ENCODE results near the gene CAPN5. TPM values are rescaled to one million over a fixed set of nuclear protein-coding genes. Genes with fewer than 3 reads are reported as not detected.

CAPN5 gene
- total RNA-seq, 2 experiments from 2014 or later, result 0.20 to 0.28 TPM

DNA sequence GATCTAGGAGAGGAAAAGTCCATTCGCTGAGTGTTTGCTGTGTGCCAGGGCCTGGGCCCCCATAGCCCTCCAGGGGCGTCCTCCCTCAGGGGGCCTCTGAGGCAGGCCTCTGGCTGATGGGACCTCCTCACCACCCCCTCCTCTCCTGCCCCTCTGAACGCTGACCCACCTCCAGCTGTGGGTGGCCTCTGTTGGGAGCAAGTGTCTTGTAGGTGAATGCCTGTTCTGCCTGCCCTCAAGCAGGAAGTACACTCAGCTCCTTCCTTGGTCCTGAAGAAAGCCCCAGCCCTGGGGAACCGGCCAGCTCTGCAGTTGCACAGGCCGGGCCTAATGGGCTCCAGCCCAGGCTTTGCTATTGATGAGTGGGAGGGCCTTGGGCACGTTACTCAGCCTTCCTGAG lies 64.8 kb downstream of the CAPN5 start:
- H3K36me3 Mint-ChIP-seq, result peaks cover 4% of the 10 kb centered on the region
- no peak for ATAC-seq
- no peak overlapping the region for H3K27ac Mint-ChIP-seq
- no peak for DNase-seq
- CTCF ChIA-PET, result interaction anchor here (0.5 to 1.8 kb wide), 3 partner anchors 24 to 183 kb away, joined by 3 to 7 read pairs (median 3); no protein-coding TSS in a partner anchor
- no peaks in the 10 kb centered on the region for H3K9me3 Mint-ChIP-seq (ENCODE audit: low read depth)
- H3K4me3 Mint-ChIP-seq, result no peak overlapping the region
- H3K4me1 Mint-ChIP-seq, result peaks cover 19% of the 10 kb centered on the region
- peaks cover 24% of the 10 kb centered on the region for H3K27me3 Mint-ChIP-seq

DNA sequence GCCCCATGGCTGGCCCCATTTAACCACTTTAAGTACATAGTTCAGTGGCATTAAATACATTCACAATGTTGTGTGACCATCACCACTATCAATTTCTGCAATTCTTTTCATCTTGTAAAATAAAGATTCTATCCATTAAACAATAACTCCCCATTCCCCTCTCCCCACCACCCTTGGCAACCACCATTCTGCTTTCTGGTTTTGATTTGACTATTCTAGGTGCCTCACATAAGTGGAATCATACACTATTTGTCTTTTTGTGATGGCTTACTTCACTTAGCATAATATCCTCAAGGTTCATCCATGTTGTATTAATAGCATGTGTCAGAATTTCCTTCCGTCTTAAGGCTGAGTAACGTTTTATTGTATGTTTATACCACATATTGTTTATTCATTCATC lies 68.3 kb downstream of the CAPN5 start:
- ATAC-seq, result no peak
- CTCF ChIA-PET, result no interaction called here

DNA sequence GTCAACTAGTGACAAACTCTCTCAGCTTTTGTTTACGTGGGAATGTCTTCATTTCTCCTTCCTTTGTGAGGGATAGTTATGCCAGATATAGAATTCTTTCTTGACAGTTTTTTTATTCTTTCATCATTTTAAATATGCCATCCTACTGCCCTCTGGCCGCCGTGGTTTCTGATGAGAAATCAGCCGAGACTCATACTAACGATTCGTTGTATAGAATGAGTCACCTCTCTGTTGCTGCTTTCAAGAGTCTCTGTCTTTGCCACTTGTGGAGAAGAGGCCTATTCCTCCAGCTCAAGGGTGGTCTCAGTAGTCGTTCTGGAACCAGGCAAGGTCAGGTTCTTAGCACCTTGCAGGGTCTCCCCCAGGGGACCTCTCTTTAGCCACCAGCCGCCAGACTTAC lies 69.3 kb downstream of the CAPN5 start:
- H3K4me3 Mint-ChIP-seq, result no peak overlapping the region
- no peak overlapping the region for H3K27ac Mint-ChIP-seq
- peaks cover 24% of the 10 kb centered on the region for H3K4me1 Mint-ChIP-seq
- peak; percentile 64 for ATAC-seq
- CTCF ChIA-PET, result interaction anchor here (1.2 to 2.7 kb wide), 4 partner anchors 9 to 88 kb away, joined by 3 to 18 read pairs (median 6); partner anchors contain the start of gene MYO7A
- H3K27me3 Mint-ChIP-seq, result peaks cover 40% of the 10 kb centered on the region
- no peak for DNase-seq
- no peaks in the 10 kb centered on the region for H3K9me3 Mint-ChIP-seq (ENCODE audit: low read depth)
- peaks cover 4% of the 10 kb centered on the region for H3K36me3 Mint-ChIP-seq

More for the DNA sequence above, 68.3 kb downstream of the CAPN5 start:
- H3K36me3 Mint-ChIP-seq, result peaks cover 4% of the 10 kb centered on the region
- peaks cover 24% of the 10 kb centered on the region for H3K4me1 Mint-ChIP-seq
- H3K4me3 Mint-ChIP-seq, result no peak overlapping the region
- H3K27me3 Mint-ChIP-seq, result peaks cover 39% of the 10 kb centered on the region
- no peak for DNase-seq
- H3K27ac Mint-ChIP-seq, result no peak overlapping the region
- no peaks in the 10 kb centered on the region for H3K9me3 Mint-ChIP-seq (ENCODE audit: low read depth)

DNA sequence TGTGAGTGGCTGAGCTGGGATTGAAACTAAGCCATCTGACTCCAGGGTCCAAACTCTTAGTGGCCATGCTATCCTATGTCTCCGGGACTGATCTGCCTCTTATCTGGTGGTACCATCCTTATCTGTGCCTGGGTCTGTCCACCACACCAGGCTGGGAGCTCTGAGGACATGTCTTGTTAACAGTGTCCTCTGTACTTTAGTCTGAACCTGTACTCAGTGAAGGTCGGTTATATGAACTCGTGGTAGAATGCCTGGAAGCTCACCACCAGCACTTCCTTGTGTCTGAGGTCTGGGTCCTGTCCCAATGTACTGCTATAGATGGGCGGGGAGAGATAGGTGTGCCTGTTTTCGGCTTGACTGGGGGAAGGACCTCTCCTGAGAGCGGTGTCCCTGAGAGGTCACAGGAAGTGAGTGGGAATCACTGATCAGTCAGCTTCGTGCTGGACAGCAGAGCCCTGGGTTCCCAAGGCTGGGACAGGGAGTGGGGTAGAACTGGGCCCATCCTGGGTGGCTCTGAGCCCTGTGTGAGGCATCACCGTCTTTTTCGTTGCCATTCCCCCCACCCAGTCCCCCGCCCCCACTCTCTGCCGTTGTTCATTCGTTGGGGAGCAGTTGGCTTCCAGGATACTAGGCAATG lies 70.1 kb downstream of the CAPN5 start:
- H3K4me3 Mint-ChIP-seq, result no peak overlapping the region
- H3K4me1 Mint-ChIP-seq, result peaks cover 30% of the 10 kb centered on the region
- H3K36me3 Mint-ChIP-seq, result peaks cover 4% of the 10 kb centered on the region
- no peak overlapping the region for H3K27ac Mint-ChIP-seq
- DNase-seq (no peak), ATAC-seq (no peak)
- H3K27me3 Mint-ChIP-seq, result peaks cover 44% of the 10 kb centered on the region
- no peaks in the 10 kb centered on the region for H3K9me3 Mint-ChIP-seq (ENCODE audit: low read depth)
- CTCF ChIA-PET, result interaction anchor here (1.2 to 2.7 kb wide), 4 partner anchors 10 to 89 kb away, joined by 3 to 18 read pairs (median 6); partner anchors contain the start of gene MYO7A

DNA sequence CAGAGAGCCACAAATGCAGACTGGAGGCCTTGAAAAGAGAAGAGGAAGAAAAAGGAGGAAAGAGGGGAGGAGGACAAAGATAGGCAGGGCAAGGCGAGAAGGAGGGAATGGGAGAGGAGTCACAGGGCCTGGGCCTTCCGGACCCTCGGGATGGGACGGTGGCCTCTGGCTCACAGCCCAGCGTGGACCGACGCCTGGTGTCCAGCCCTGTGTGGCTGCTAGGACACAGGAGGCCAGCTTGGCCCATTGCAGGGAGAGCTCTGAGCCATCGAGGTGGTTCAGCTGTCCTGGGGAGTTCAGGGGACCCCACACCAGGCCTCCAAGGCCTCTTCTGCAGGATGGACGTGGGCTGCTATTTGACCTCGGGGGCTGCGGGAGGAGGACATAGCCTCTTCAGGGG lies 70.7 kb downstream of the CAPN5 start:
- peaks cover 46% of the 10 kb centered on the region for H3K27me3 Mint-ChIP-seq
- ATAC-seq, result no peak
- CTCF ChIA-PET, result interaction anchor here (1.2 to 2.7 kb wide), 4 partner anchors 10 to 90 kb away, joined by 3 to 18 read pairs (median 6); partner anchors contain the start of gene MYO7A
- peaks cover 4% of the 10 kb centered on the region for H3K36me3 Mint-ChIP-seq
- no peaks in the 10 kb centered on the region for H3K9me3 Mint-ChIP-seq (ENCODE audit: low read depth)
- H3K4me1 Mint-ChIP-seq, result peaks cover 35% of the 10 kb centered on the region
- no peak for DNase-seq
- H3K27ac Mint-ChIP-seq, result no peak overlapping the region
- H3K4me3 Mint-ChIP-seq, result no peak overlapping the region

DNA sequence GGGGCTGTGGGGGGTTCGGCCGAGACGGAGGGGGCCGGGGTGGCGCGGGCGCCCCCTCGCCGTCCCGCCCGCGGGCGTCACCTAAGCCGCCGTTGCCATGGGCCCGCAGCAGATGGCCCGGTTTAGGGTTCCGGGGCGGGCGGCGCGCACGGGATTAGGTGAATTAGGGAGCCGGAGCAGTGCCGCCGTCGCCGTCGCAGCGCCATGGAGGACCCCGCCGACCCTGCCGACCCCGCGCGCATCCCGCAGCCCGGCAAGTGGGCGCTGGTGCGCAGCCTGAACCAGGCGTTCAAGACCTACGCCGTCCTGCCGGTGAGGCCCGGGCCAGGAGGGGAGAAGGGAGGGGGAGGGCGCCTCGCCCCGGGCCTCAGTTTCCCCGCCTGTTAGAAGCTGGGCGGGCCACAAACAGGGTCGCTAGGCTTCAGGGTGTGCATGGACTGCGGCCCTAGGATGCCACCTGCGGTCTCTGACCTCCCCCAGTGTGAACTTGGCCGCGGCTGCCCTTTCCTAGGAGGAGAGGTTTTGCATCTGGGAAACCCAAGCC lies 71.4 kb downstream of the CAPN5 start:
- no peak for ATAC-seq
- H3K27me3 Mint-ChIP-seq, result peaks cover 48% of the 10 kb centered on the region
- no peak overlapping the region for H3K27ac Mint-ChIP-seq
- no peaks in the 10 kb centered on the region for H3K9me3 Mint-ChIP-seq (ENCODE audit: low read depth)
- peaks cover 43% of the 10 kb centered on the region for H3K4me1 Mint-ChIP-seq
- H3K4me3 Mint-ChIP-seq, result no peak overlapping the region
- CTCF ChIA-PET, result interaction anchor here (2.7 kb wide), 1 partner anchor 11 kb away, joined by 18 read pairs; the partner anchor contains the start of gene MYO7A
- H3K36me3 Mint-ChIP-seq, result peaks cover 4% of the 10 kb centered on the region
- DNase-seq, result no peak

DNA sequence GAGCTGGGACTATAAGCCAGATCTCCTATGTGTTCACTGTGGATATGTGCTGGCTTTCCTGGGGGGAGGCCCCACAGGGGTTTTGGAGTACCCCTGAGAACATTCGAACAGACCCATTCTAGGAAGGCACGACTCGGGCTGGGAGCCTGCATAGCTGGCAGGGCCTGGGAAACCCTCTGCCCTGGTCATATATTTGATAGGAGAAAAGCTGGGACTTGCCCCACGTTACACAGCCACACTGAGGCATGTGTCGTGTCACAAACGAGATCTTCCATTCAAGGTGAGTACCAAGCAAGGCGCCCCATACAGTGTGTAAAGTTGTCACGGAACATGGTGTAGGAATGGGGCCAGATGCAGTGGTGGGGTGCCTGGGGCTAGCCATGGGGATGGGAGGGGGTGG lies 72.4 kb downstream of the CAPN5 start:
- Mint-ChIP-seq H3K36me3 (no peaks in the 10 kb centered on the region), H3K9me3 (ENCODE audit: low read depth) (no peaks in the 10 kb centered on the region), H3K4me3 (no peak overlapping the region), H3K27ac (no peak overlapping the region), H3K4me1 (peaks cover 44% of the 10 kb centered on the region), H3K27me3 (peaks cover 49% of the 10 kb centered on the region)
- CTCF ChIA-PET, result interaction anchor here (4.9 kb wide), 1 partner anchor 11 kb away, joined by 44 read pairs; the partner anchor contains the start of gene MYO7A
- ATAC-seq (no peak), DNase-seq (no peak)

DNA sequence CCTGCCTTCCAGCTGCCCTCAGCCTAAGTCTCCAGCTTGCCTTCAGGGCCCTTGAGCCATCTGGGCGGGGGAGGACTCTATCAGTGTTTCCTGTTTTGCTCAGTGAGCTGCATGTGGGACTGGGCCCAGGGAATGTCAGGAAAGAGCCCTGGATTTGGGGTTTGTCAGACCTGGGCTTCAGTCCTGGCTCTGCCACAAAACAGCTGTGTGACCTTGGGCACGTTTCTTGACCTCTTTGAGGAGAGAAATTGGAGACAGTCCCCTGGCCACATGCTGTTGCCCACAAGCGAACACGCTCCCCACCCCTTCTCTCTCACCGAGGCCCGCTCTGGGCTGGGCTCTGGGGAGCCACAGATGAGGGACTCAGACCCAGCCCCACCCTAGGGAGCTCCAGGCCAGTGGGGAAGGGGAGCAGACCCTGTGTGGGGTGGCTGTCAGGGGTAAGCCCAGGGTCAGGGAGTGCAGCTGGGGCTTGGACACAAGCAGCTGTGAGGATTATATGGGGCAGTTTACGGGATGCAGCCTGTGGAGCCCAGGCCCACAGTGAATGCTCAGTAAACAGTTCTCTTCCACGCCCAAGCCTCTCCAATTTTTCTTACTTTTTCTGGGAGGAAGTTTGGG lies 73.6 kb downstream of the CAPN5 start:
- Mint-ChIP-seq H3K27me3 (peaks cover 56% of the 10 kb centered on the region), H3K27ac (no peak overlapping the region), H3K36me3 (no peaks in the 10 kb centered on the region), H3K4me1 (peaks cover 40% of the 10 kb centered on the region), H3K4me3 (no peak overlapping the region), H3K9me3 (ENCODE audit: low read depth) (no peaks in the 10 kb centered on the region)
- ATAC-seq (no peak), DNase-seq (no peak)
- CTCF ChIA-PET, result interaction anchor here (4.9 kb wide), 1 partner anchor 12 kb away, joined by 44 read pairs; the partner anchor contains the start of gene MYO7A

DNA sequence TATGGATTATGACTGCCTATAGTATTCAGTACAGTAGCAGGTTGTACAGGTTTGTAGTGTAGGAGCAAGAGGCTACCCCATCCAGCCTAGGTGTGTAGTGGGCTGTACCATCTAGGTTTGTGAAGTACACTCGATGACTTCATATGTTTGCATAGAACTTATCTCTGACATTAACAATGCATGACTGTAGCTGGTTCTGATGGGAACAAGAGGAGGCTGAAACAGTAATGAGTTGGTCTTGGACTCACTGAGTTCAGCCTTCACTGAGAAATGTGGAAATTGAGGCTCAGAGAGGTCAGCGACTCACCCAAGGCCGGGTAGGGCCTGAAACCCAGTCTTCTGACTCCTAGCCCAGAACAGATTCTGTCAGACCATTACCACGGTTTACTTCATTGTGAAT lies 74.3 kb downstream of the CAPN5 start:
- Mint-ChIP-seq H3K27me3 (peaks cover 56% of the 10 kb centered on the region), H3K4me3 (no peak overlapping the region), H3K36me3 (no peaks in the 10 kb centered on the region), H3K4me1 (peaks cover 33% of the 10 kb centered on the region), H3K27ac (no peak overlapping the region), H3K9me3 (ENCODE audit: low read depth) (no peaks in the 10 kb centered on the region)
- CTCF ChIA-PET, result interaction anchor here (1.2 to 4.9 kb wide), 2 partner anchors 13 to 48 kb away, joined by 3 to 44 read pairs; partner anchors contain the start of gene MYO7A
- ATAC-seq (no peak), DNase-seq (no peak)

DNA sequence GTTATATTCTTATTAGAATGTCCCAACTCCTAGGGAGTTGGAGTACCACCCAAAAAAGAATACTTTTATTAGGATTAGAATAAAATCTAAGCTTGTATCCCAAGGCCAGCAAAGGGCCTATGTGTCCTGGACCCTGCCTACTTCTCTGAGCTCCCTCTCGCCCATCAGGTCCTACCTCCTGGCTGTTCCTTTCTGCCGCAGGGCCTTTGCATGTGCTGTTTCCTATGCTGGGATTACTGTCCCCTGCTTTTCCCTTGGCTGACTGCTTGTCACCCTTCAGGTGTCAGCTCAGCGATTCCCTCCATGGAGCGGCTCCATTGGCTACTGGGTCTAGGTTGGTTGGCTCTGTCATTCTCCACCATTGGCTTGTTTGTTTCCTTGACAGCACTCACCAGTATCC lies 74.7 kb downstream of the CAPN5 start:
- H3K36me3 Mint-ChIP-seq, result no peaks in the 10 kb centered on the region
- ATAC-seq, result no peak
- no peak overlapping the region for H3K4me3 Mint-ChIP-seq
- H3K27me3 Mint-ChIP-seq, result peaks cover 56% of the 10 kb centered on the region
- DNase-seq, result no peak
- H3K27ac Mint-ChIP-seq, result no peak overlapping the region
- CTCF ChIA-PET, result interaction anchor here (1.2 to 4.9 kb wide), 2 partner anchors 13 to 47 kb away, joined by 3 to 44 read pairs; partner anchors contain the start of gene MYO7A
- no peaks in the 10 kb centered on the region for H3K9me3 Mint-ChIP-seq (ENCODE audit: low read depth)
- H3K4me1 Mint-ChIP-seq, result peaks cover 29% of the 10 kb centered on the region

DNA sequence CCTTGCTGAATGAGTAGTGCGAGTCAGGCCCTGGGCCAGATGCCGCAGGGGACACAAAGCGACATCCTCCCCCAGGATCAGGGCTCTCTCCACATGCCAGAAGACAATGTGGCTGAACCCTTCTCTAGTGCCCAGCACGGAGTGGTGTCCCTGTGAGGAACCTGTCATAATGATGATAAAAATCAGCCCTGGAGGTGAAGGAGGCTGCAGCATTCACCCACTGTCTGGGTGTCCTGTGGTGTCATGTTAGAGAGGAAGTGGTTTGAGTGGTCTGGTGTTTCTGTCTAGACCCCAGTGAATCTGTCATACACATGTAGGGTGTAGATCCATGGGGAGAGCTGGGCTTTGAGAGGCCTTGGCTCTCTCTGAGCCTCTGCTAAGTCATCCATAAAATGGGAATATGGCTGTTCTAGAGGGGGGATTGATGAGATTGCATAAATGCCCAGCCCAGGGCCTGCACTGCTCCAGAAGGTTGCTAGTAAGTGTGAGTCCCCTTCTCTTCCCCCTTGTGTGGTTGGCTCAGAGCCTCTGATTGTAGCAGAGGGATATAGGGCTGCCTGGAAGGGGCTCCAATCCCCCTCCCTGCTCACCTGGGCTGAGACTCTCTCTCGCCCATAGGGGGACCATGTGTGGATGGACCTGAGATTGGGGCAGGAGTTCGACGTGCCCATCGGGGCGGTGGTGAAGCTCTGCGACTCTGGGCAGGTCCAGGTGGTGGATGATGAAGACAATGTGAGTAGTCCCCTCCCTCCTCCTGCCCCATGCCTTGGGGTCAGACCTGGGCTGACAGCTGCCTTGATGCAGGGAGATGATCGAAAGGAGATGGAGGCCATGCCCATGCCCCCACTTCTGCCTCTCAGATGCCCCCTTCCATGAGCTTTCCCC lies 75.6 kb downstream of the CAPN5 start:
- Mint-ChIP-seq H3K9me3 (ENCODE audit: low read depth) (no peaks in the 10 kb centered on the region), H3K36me3 (no peaks in the 10 kb centered on the region), H3K27me3 (peaks cover 58% of the 10 kb centered on the region), H3K27ac (no peak overlapping the region), H3K4me3 (no peak overlapping the region), H3K4me1 (peaks cover 24% of the 10 kb centered on the region)
- ATAC-seq (peak; percentile 83), DNase-seq (peak; percentile 87)
- CTCF ChIA-PET, result interaction anchor here (1.1 to 4.9 kb wide), 5 partner anchors 14 to 51 kb away, joined by 3 to 44 read pairs (median 3); partner anchors contain the start of gene MYO7A

DNA sequence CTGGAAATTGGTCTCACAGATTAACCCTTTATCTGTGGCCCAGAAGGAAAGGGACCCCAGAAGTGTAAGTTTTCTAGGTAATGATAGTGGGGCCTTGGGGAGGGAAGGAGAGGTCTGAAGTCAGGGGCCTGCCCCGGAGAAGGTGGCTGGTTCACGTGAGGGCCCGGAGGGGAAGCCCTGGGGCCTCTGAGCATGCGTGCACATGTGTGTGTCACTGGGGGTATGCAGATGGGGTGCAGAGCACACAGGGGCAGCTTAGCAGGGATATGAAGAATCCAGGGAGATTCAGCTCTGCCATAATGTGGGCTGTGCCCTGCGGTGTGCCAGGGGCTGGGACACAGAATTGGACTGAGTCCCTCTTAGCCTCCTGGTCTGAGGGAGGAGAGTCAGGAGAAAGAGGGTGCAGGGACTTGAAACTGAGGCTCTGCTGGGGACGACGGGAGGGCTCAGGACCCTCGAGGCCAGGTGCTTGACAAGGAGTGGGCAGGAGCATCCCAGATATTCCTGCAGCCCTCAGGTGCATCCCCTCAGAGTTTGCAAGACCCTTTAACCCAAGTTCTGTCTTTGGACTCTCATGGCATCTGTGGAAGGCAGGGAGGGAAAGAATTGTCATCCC lies 76.7 kb downstream of the CAPN5 start:
- H3K4me3 Mint-ChIP-seq, result no peak overlapping the region
- H3K36me3 Mint-ChIP-seq, result no peaks in the 10 kb centered on the region
- no peaks in the 10 kb centered on the region for H3K9me3 Mint-ChIP-seq (ENCODE audit: low read depth)
- CTCF ChIA-PET, result interaction anchor here (0.9 to 4.9 kb wide), 5 partner anchors 15 to 85 kb away, joined by 3 to 44 read pairs (median 3); partner anchors contain the start of gene MYO7A
- no peak for ATAC-seq
- H3K4me1 Mint-ChIP-seq, result peaks cover 34% of the 10 kb centered on the region
- H3K27ac Mint-ChIP-seq, result no peak overlapping the region
- DNase-seq, result no peak
- peaks cover 61% of the 10 kb centered on the region for H3K27me3 Mint-ChIP-seq
